Lower lobe of right lung (tissue), 2 donors: Measurements from ENCODE around the gene EEF1A2. TPM values are rescaled to one million over a fixed set of nuclear protein-coding genes. Genes with fewer than 3 reads are reported as not detected.

ENCODE experiments used
- ATAC-seq, 2 donors: fragments of 200-7000 bp; cut with Tn5 transposase; one replicate each; pipeline ENCODE4 v1.9.1; 2020 to 2022; ENCODE audit warnings: mild to moderate bottlenecking in 2 of 2, moderate library complexity in 2 of 2
- DNase-seq: peaks from one replicate; pipeline ENCODE4 v3.0.0-alpha.2; 2020
- H3K27ac ChIP-seq: fragments of 200-600 bp; one replicate; pipeline ENCODE4 v1.8.0; 2022
- H3K27me3 ChIP-seq: fragments of 200-600 bp; one replicate; pipeline ENCODE4 v1.8.0; 2022; ENCODE audit warnings: low read depth
- H3K36me3 ChIP-seq: fragments of 200-600 bp; one replicate; pipeline ENCODE4 v1.8.0; 2022; ENCODE audit warnings: mild to moderate bottlenecking
- H3K4me1 ChIP-seq: fragments of 200-600 bp; one replicate; pipeline ENCODE4 v1.8.0; 2022
- H3K4me3 ChIP-seq: fragments of 200-600 bp; one replicate; pipeline ENCODE4 v1.8.0; 2022; ENCODE audit warnings: mild to moderate bottlenecking
- H3K9me3 ChIP-seq: fragments of 200-600 bp; one replicate; pipeline ENCODE4 v1.8.0; 2022
- CTCF ChIP-seq: fragments of 200-600 bp; IDR thresholded peaks from one replicate; pipeline ENCODE4 v1.8.0; 2022; ENCODE audit warnings: antibody characterized with exemption, mild to moderate bottlenecking
- intact Hi-C: fragments of 100-400 bp; cut with DNase I; formaldehyde crosslinking; loops from one replicate; pipeline ENCODE4 v1.11.0; 2022
- total RNA-seq: library from RNA; stranded (reverse); fragmentation: NEBNext Ultra II Directional; extraction: Animal tissue kit (Norgen Biotek cat#: 25700); gene quantifications from one replicate; pipeline ENCODE4 v1.2.1, GENCODE V29; 2021
- donor health status: DM: no; HTN: yes; CAD: no; lungs with severe emphysema.

Gene EEF1A2
- total RNA-seq, 1 donor from 2014 or later: 0.77 TPM

DNA sequence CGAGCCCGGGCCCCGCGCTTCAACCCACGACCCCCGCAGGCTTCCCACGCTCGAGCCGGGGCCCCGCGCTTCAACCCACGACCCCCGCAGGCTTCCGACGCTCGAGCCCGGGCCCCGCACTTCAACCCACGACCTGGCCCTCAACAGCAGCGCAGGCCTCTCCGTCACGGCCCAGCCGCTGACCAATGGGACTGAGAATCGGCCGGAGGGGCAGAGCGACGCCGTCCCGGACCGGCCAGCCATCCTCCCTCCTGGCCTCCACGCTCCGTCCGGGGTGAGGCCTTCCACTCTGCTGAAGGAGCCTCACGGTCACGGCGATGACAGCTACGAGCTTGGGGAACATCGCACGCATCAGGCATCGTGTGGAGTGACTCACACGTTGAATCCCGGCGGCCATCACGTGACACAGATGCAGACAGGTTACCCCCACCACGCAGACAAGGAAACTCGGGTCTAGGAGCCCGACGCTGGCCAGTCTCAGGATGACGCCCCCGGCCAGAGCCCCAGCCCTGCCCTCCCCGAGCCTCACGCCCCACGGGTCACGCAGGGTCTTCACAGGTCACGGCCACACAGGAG lies 32.5 kb downstream of the EEF1A2 start:
- no peak overlapping the region for H3K4me3 ChIP-seq
- no peaks in the 10 kb centered on the region for H3K9me3 ChIP-seq
- TF ChIP-seq CTCF: no peak
- H3K36me3 ChIP-seq: no peaks in the 10 kb centered on the region
- H3K4me1 ChIP-seq: no peaks in the 10 kb centered on the region
- H3K27ac ChIP-seq: no peak overlapping the region
- intact Hi-C loops: no loop called here
- DNase-seq: no peak
- ATAC-seq: no peak
- H3K27me3 ChIP-seq: peaks cover 54% of the 10 kb centered on the region

GRCh38 chr20:63465380-63466249 lies 33.3 kb downstream of the EEF1A2 start:
- Histone ChIP-seq H3K36me3 (no peaks in the 10 kb centered on the region), H3K9me3 (no peaks in the 10 kb centered on the region), H3K27me3 (peaks cover 52% of the 10 kb centered on the region), H3K4me1 (no peaks in the 10 kb centered on the region), H3K4me3 (no peak overlapping the region), H3K27ac (no peak overlapping the region)
- no peak for ATAC-seq
- no peak for DNase-seq
- intact Hi-C loops: no loop called here
- no peak for TF ChIP-seq CTCF

- DNase-seq (no peak), ATAC-seq (no peak)
- Histone ChIP-seq H3K4me3 (no peak overlapping the region), H3K27ac (no peak overlapping the region), H3K9me3 (no peaks in the 10 kb centered on the region), H3K36me3 (no peaks in the 10 kb centered on the region), H3K4me1 (no peaks in the 10 kb centered on the region), H3K27me3 (peaks cover 38% of the 10 kb centered on the region)
- no peak for TF ChIP-seq CTCF
- intact Hi-C loops: no loop called here
Observed at GRCh38 chr20:63464289-63464635, 34.6 kb downstream of the EEF1A2 start.

GRCh38 chr20:63463400-63464288 lies 35.2 kb downstream of the EEF1A2 start:
- Histone ChIP-seq H3K27me3 (peaks cover 37% of the 10 kb centered on the region), H3K4me1 (no peaks in the 10 kb centered on the region), H3K9me3 (no peaks in the 10 kb centered on the region), H3K4me3 (no peak overlapping the region), H3K27ac (no peak overlapping the region), H3K36me3 (no peaks in the 10 kb centered on the region)
- no peak for TF ChIP-seq CTCF
- intact Hi-C loops: no loop called here
- ATAC-seq: no peak
- DNase-seq: no peak

- intact Hi-C loops: no loop called here
- Histone ChIP-seq H3K36me3 (no peaks in the 10 kb centered on the region), H3K9me3 (no peaks in the 10 kb centered on the region), H3K4me1 (no peaks in the 10 kb centered on the region), H3K27ac (no peak overlapping the region), H3K4me3 (no peak overlapping the region), H3K27me3 (peaks cover 44% of the 10 kb centered on the region)
- DNase-seq: no peak
- no peak for TF ChIP-seq CTCF
- no peak for ATAC-seq
Observed at GRCh38 chr20:63462244-63462643, 36.6 kb downstream of the EEF1A2 start.
